AG09319 (cell line): ENCODE measurements around the gene BEND6.

Experiments used
- DNase-seq: peaks from one replicate; pipeline ENCODE4 v3.0.0-alpha.2; 2010; ENCODE audit warnings: low read depth; ENCODE audit errors: extremely low read depth
- CTCF ChIP-seq: IDR thresholded peaks from 2 replicates; pipeline ENCODE4 v1.5.1; 2011; ENCODE audit warnings: low read depth, mild to moderate bottlenecking, inconsistent platforms, low read length, moderate library complexity

BEND6 gene

GRCh38 chr6:56930846-56931245 lies 24.1 kb upstream of the BEND6 start:
- DNase-seq = no peak
- TF ChIP-seq CTCF = no peak

- TF ChIP-seq CTCF = no peak
- DNase-seq = no peak
Observed at GRCh38 chr6:56932910-56933477, 21.9 kb upstream of the BEND6 start.

- DNase-seq = no peak
- TF ChIP-seq CTCF = no peak
Observed at GRCh38 chr6:56933650-56934049, 21.3 kb upstream of the BEND6 start.

- no peak for TF ChIP-seq CTCF
- no peak for DNase-seq
Observed at GRCh38 chr6:56934876-56935275, 20.0 kb upstream of the BEND6 start.

GRCh38 chr6:56936466-56936865 lies 18.4 kb upstream of the BEND6 start:
- TF ChIP-seq CTCF = no peak
- no peak for DNase-seq

- TF ChIP-seq CTCF = no peak
- DNase-seq = peak; percentile 92
Observed at GRCh38 chr6:56938649-56939191, 16.2 kb upstream of the BEND6 start.

GRCh38 chr6:56940463-56940862 lies 14.4 kb upstream of the BEND6 start:
- DNase-seq = no peak
- TF ChIP-seq CTCF = no peak
